HUES48 (cell line): Measurements from ENCODE around the gene ZCCHC12.

Source experiments
- H3K27ac ChIP-seq: one replicate; pipeline ENCODE4 v1.7.0; 2013; ENCODE audit warnings: low read depth, low read length, inconsistent platforms
- H3K27me3 ChIP-seq: 2 replicates; pipeline ENCODE4 v1.6.1; 2013; ENCODE audit warnings: mild to moderate bottlenecking, low read length; ENCODE audit not compliant: control insufficient read depth, insufficient read depth
- H3K36me3 ChIP-seq: 2 replicates; pipeline ENCODE4 v1.6.1; 2013; ENCODE audit warnings: low read length; ENCODE audit not compliant: control insufficient read depth, insufficient read depth
- H3K4me1 ChIP-seq: 2 replicates; pipeline ENCODE4 v1.6.1; 2013; ENCODE audit warnings: mild to moderate bottlenecking, low read length; ENCODE audit not compliant: control insufficient read depth, insufficient read depth
- H3K4me3 ChIP-seq: 2 replicates; pipeline ENCODE4 v1.5.1; 2013; ENCODE audit warnings: mild to moderate bottlenecking, low read depth, low read length
- H3K9ac ChIP-seq: 2 replicates; pipeline ENCODE4 v1.6.1; 2013; ENCODE audit warnings: mild to moderate bottlenecking, low read depth, low read length, moderate library complexity
- H3K9me3 ChIP-seq: 2 replicates; pipeline ENCODE4 v1.6.1; 2013; ENCODE audit warnings: low read length; ENCODE audit not compliant: control insufficient read depth, insufficient read depth

The ZCCHC12 gene

GRCh38 chrX:118839334-118839958 is 15.8 kb downstream of the ZCCHC12 start:
- H3K27me3 ChIP-seq = peaks cover 32% of the 10 kb centered on the region
- peaks cover 6% of the 10 kb centered on the region; the same call in 1 of the 2 replicates for H3K4me1 ChIP-seq
- H3K4me3 ChIP-seq = peak overlapping the region; percentile 60
- H3K36me3 ChIP-seq = no peaks in the 10 kb centered on the region
- H3K9ac ChIP-seq = peak overlapping the region; percentile 50
- no peaks in the 10 kb centered on the region for H3K9me3 ChIP-seq
- H3K27ac ChIP-seq = no peak overlapping the region

GRCh38 chrX:118847676-118848075 is 24.1 kb downstream of the ZCCHC12 start:
- no peaks in the 10 kb centered on the region for H3K36me3 ChIP-seq
- H3K4me1 ChIP-seq = no peaks in the 10 kb centered on the region
- no peak overlapping the region for H3K9ac ChIP-seq
- H3K27ac ChIP-seq = no peak overlapping the region
- no peaks in the 10 kb centered on the region for H3K9me3 ChIP-seq
- peaks cover 4% of the 10 kb centered on the region; the same call in 1 of the 2 replicates for H3K27me3 ChIP-seq
- no peak overlapping the region for H3K4me3 ChIP-seq

- no peaks in the 10 kb centered on the region for H3K9me3 ChIP-seq
- no peak overlapping the region for H3K27ac ChIP-seq
- peaks cover 4% of the 10 kb centered on the region; the same call in 1 of the 2 replicates for H3K27me3 ChIP-seq
- no peaks in the 10 kb centered on the region for H3K4me1 ChIP-seq
- no peak overlapping the region for H3K4me3 ChIP-seq
- no peaks in the 10 kb centered on the region for H3K36me3 ChIP-seq
- H3K9ac ChIP-seq = no peak overlapping the region
These were observed 30.0 kb downstream of the ZCCHC12 start for GRCh38 chrX:118853596-118853995.

GRCh38 chrX:118855681-118856310 is 32.2 kb downstream of the ZCCHC12 start:
- Histone ChIP-seq H3K4me1 (no peaks in the 10 kb centered on the region), H3K9ac (no peak overlapping the region), H3K9me3 (no peaks in the 10 kb centered on the region), H3K27ac (no peak overlapping the region), H3K4me3 (no peak overlapping the region), H3K27me3 (no peaks in the 10 kb centered on the region), H3K36me3 (no peaks in the 10 kb centered on the region)

- Histone ChIP-seq H3K4me1 (no peaks in the 10 kb centered on the region), H3K36me3 (no peaks in the 10 kb centered on the region)
These were observed 33.4 kb downstream of the ZCCHC12 start for GRCh38 chrX:118857006-118857405.

GRCh38 chrX:118861338-118861737 is 37.7 kb downstream of the ZCCHC12 start:
- H3K9me3 ChIP-seq = no peaks in the 10 kb centered on the region
- no peak overlapping the region for H3K9ac ChIP-seq
- no peak overlapping the region for H3K27ac ChIP-seq

More at GRCh38 chrX:118857006-118857405, 33.4 kb downstream of the ZCCHC12 start:
- no peak overlapping the region for H3K4me3 ChIP-seq
- H3K9me3 ChIP-seq = no peaks in the 10 kb centered on the region
- H3K9ac ChIP-seq = no peak overlapping the region
- H3K27ac ChIP-seq = no peak overlapping the region
- H3K27me3 ChIP-seq = no peaks in the 10 kb centered on the region

GRCh38 chrX:118862091-118862490 is 38.5 kb downstream of the ZCCHC12 start:
- Histone ChIP-seq H3K9me3 (no peaks in the 10 kb centered on the region), H3K27me3 (no peaks in the 10 kb centered on the region), H3K9ac (no peak overlapping the region), H3K27ac (no peak overlapping the region), H3K4me3 (no peak overlapping the region), H3K36me3 (no peaks in the 10 kb centered on the region), H3K4me1 (no peaks in the 10 kb centered on the region)

More at GRCh38 chrX:118861338-118861737, 37.7 kb downstream of the ZCCHC12 start:
- Histone ChIP-seq H3K27me3 (no peaks in the 10 kb centered on the region), H3K4me3 (no peak overlapping the region), H3K36me3 (no peaks in the 10 kb centered on the region), H3K4me1 (no peaks in the 10 kb centered on the region)

GRCh38 chrX:118862979-118863378 is 39.4 kb downstream of the ZCCHC12 start:
- no peak overlapping the region for H3K4me3 ChIP-seq
- H3K9me3 ChIP-seq = no peaks in the 10 kb centered on the region
- no peaks in the 10 kb centered on the region for H3K27me3 ChIP-seq
- no peak overlapping the region for H3K9ac ChIP-seq
- H3K27ac ChIP-seq = no peak overlapping the region
- no peaks in the 10 kb centered on the region for H3K36me3 ChIP-seq
- H3K4me1 ChIP-seq = no peaks in the 10 kb centered on the region

- Histone ChIP-seq H3K27ac (no peak overlapping the region), H3K27me3 (no peaks in the 10 kb centered on the region), H3K9ac (no peak overlapping the region), H3K36me3 (no peaks in the 10 kb centered on the region), H3K4me3 (no peak overlapping the region), H3K4me1 (no peaks in the 10 kb centered on the region), H3K9me3 (no peaks in the 10 kb centered on the region)
These were observed 40.5 kb downstream of the ZCCHC12 start for GRCh38 chrX:118864063-118864635.

GRCh38 chrX:118865231-118865630 is 41.6 kb downstream of the ZCCHC12 start:
- H3K4me3 ChIP-seq = no peak overlapping the region
- H3K4me1 ChIP-seq = no peaks in the 10 kb centered on the region
- H3K36me3 ChIP-seq = no peaks in the 10 kb centered on the region
- H3K27me3 ChIP-seq = no peaks in the 10 kb centered on the region
- H3K27ac ChIP-seq = no peak overlapping the region
- no peak overlapping the region for H3K9ac ChIP-seq
- H3K9me3 ChIP-seq = no peaks in the 10 kb centered on the region

GRCh38 chrX:118867251-118867650 is 43.6 kb downstream of the ZCCHC12 start:
- H3K27ac ChIP-seq = no peak overlapping the region
- no peaks in the 10 kb centered on the region for H3K36me3 ChIP-seq
- no peak overlapping the region for H3K9ac ChIP-seq
- H3K9me3 ChIP-seq = no peaks in the 10 kb centered on the region
- H3K4me3 ChIP-seq = no peak overlapping the region
- no peaks in the 10 kb centered on the region for H3K27me3 ChIP-seq
- H3K4me1 ChIP-seq = no peaks in the 10 kb centered on the region
